ENCODE data around the gene BBS9. TPM values are rescaled to one million over a fixed set of nuclear protein-coding genes. Genes with fewer than 3 reads are reported as not detected.

The BBS9 gene
- total RNA-seq, 4 donors from 2014 or later: 17.8 to 27.5 (median 24.7) TPM

DNA sequence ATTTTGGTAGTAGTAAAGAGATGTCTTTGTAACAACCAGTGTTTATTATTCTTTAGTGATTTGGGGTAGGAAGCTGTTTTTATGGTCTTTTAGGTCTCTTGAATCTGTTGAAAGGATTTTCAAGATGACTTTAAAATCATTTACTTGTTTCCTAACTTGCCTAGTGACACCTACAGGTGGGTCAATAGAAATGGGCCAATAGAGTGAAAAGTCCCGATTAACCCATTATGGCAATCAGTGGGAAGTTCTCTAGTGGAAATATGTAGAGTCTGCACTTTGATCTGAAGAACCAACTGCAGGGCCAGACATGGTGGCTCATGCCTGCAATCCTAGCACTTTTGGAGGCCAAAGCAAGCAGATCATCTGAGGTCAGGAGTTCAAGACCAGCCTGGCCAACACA lies 401.3 kb downstream of the BBS9 start:
- TF ChIP-seq, protein P1, sequence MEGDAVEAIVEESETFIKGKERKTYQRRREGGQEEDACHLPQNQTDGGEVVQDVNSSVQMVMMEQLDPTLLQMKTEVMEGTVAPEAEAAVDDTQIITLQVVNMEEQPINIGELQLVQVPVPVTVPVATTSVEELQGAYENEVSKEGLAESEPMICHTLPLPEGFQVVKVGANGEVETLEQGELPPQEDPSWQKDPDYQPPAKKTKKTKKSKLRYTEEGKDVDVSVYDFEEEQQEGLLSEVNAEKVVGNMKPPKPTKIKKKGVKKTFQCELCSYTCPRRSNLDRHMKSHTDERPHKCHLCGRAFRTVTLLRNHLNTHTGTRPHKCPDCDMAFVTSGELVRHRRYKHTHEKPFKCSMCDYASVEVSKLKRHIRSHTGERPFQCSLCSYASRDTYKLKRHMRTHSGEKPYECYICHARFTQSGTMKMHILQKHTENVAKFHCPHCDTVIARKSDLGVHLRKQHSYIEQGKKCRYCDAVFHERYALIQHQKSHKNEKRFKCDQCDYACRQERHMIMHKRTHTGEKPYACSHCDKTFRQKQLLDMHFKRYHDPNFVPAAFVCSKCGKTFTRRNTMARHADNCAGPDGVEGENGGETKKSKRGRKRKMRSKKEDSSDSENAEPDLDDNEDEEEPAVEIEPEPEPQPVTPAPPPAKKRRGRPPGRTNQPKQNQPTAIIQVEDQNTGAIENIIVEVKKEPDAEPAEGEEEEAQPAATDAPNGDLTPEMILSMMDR (IDR thresholded peaks at IDR 0.05; ENCODE audit: low read depth): no peak

DNA sequence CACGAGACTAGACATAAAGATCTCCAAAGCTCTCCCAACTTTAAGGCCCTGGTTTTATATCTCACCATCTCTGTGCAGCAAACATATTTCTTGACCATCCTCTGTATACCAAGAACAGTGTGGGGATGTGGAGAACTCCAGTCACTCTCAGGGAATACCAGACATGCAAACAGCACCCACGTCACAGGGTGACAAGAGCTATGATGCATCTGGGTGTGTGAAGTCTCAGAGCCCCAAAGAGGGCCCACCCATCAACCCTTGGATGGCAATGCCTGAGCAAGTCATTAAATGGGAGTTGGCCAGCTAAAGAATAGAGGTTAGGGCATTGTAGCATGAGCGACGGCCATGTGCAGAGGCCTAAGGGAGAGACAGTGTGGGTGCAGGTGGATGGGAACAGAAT lies 402.5 kb downstream of the BBS9 start:
- TF ChIP-seq, protein P1 (IDR thresholded peaks at IDR 0.05; ENCODE audit: low read depth): no peak

DNA sequence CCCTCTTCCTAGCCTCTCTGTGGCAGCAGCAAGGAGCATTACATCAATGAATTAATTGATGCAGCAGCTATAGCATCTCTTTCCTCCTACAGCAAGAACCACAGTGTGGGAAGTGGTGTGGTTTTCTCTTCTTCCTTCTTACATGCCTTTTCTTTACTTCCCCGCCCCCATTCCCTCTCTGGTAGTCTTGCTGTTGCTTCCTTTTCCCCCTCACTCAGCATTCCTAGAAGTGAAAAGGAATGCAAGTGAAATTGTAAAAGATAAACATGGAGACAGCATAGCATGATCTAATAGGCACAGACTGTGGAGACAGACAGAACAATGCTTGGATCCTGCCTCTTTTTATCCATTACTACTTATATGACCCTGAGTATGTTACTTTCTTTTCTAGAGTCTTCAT lies 405.5 kb downstream of the BBS9 start:
- TF ChIP-seq, protein P1 (IDR thresholded peaks at IDR 0.05; ENCODE audit: low read depth): no peak

DNA sequence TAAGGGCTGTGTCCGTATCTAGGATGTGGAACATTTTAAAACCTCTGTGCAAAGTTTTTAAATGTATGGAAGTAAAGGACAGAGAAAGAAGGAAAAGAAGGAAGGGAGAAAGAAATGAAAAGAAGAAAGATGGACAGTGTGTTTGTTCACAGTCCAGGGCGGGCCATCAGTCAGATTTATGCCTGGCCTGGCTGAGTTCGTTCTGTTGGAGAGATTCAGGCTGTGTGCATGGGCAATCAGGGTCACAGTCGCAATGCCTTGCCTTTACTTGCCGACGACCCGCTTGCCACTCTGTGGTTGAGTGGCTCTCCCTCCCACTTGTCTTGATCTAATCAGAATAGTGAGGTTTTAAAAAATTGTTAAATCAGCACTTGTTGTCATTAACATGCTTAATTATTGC lies 406.6 kb downstream of the BBS9 start:
- TF ChIP-seq, protein P1 (IDR thresholded peaks at IDR 0.05; ENCODE audit: low read depth): no peak

DNA sequence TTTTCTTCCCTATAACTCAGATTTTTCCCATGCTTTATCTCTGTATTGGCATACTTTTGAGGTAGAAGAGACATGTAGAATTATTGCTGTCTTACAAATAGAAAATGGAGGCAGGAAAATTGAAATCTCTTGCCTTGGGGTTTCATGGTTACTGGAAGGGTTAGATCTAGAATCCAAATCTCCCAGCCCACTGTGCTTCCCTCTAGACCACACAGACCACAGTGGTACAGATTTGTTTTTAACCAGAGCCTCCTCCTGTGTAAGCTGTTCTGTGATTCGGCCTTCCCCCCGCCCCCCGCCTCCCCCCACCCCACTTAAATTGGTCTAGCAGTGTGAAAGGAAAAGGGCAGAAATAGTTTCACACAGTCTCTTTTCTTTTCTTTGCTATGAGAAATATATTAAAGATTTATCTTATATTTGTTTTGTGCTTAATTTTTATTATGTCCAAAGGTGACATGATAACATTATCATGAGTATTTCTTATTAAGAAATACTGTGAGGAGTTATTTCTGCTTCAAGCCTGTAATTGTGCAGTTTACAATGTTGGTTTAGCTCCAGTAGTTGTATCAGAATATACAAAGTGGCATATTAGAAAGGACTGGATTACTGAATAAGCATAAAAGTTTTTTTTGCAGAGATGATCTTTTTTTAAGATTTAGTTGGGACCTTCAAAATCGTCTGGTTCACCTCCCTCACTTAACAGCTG lies 407.2 kb downstream of the BBS9 start:
- TF ChIP-seq, protein P1 (IDR thresholded peaks at IDR 0.05; ENCODE audit: low read depth): no peak

DNA sequence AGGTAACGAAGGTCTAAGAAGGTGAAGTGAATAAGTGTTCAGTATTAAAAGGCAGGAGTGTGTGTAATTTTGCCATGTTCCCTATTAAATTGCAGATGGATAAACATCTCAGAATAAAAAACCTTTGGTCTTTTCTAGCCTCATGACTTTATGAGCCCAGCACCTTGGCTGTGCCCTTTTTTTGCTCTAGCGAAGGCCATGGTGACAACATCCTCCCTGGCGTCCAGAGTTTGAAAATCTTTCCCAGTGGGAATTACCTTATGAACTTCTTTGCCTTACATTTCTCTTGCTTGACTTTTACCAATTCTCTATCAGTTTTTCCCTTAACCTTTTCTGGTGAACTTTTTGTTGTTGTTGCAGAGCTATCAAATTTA lies 407.7 kb downstream of the BBS9 start:
- TF ChIP-seq, protein P1 (IDR thresholded peaks at IDR 0.05; ENCODE audit: low read depth): no peak

DNA sequence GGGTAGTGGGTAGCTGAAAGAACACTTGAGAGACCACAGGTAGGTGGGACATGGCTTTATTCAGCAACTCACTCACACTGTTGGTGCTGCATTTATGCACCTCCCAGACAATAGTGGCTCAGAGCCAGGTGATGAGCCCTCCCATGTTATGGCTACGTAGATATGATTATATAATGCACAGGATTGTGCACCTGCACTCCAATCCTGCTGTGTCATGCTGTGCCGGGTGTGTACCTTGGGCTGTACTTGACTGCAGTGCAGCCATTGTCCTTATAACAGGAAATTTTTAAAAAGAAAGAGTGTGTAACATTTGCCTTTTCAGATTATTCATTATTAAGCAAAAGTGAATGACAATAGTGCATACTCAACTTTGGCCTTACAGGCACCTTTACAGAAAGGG lies 409.8 kb downstream of the BBS9 start:
- TF ChIP-seq, protein P1 (IDR thresholded peaks at IDR 0.05; ENCODE audit: low read depth): no peak

Data from subcutaneous adipose tissue (tissue), 4 donors.